Astrocyte (in vitro differentiated cells and primary cell): ENCODE measurements around the gene SLC26A5.

Experiments
- EZH2 ChIP-seq: IDR thresholded peaks from 2 replicates; pipeline ENCODE4 v1.6.1; 2012; ENCODE audit warnings: mild to moderate bottlenecking, low read length, inconsistent platforms; ENCODE audit not compliant: insufficient read depth
- TF ChIP-seq, protein P1 (sequence below): IDR thresholded peaks from 2 replicates; pipeline ENCODE4 v1.5.1; 2011; ENCODE audit warnings: low read depth, mild to moderate bottlenecking, inconsistent platforms, low read length, moderate library complexity; ENCODE audit not compliant: insufficient read depth

DNA sequence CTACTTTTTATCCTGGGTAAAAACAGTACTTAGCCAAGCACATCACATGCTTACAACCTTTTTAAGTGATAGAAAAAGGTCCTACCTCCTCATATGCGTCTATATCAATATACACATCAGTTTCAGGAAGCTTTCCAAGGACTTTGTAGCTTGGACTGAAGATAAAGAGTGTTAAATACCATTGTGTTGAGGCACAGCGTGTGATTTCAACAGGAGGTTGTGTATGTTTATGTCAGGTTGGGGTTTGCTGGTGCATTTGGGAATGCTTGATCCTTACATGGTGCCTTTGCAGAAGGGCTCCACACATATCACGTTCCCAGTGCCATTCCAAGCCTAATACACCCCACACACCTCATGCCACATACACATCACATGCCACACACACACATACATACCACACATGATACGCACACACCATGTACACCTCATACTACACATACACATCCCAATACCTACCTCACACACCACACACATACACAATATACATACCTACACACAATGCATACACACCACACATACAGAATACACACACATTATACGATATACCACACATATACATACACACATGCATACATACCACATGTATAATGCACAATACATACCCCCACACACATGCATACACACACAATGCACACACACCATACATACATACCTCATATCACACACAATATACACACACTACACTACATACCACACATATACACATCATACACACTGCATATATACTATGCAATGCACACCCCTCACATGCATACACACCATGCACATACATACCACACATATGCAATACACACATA, 65.4 kb downstream of the SLC26A5 start:
- TF ChIP-seq, protein P1, sequence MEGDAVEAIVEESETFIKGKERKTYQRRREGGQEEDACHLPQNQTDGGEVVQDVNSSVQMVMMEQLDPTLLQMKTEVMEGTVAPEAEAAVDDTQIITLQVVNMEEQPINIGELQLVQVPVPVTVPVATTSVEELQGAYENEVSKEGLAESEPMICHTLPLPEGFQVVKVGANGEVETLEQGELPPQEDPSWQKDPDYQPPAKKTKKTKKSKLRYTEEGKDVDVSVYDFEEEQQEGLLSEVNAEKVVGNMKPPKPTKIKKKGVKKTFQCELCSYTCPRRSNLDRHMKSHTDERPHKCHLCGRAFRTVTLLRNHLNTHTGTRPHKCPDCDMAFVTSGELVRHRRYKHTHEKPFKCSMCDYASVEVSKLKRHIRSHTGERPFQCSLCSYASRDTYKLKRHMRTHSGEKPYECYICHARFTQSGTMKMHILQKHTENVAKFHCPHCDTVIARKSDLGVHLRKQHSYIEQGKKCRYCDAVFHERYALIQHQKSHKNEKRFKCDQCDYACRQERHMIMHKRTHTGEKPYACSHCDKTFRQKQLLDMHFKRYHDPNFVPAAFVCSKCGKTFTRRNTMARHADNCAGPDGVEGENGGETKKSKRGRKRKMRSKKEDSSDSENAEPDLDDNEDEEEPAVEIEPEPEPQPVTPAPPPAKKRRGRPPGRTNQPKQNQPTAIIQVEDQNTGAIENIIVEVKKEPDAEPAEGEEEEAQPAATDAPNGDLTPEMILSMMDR, result no peak
- TF ChIP-seq EZH2, result no peak
